Fibroblast of lung (primary cell): ENCODE results near the gene TTLL9.

ENCODE experiments used
- CTCF ChIP-seq, 2 donors: IDR thresholded peaks in 1 of 2; conservative IDR thresholded peaks in 1 of 2; 1 replicate in 1 of 2; 2 replicates in 1 of 2; pipeline ENCODE4 v1.5.1; 2011 to 2012; ENCODE audit warnings: low read length in 2 of 2, control low read depth in 1 of 2, inconsistent platforms in 1 of 2, low read depth in 1 of 2, mild to moderate bottlenecking in 1 of 2
- EZH2 ChIP-seq: IDR thresholded peaks from 2 replicates; pipeline ENCODE4 v1.5.1; 2012; ENCODE audit warnings: low read length, control low read depth, mild to moderate bottlenecking; ENCODE audit errors: missing control alignments

- TF ChIP-seq CTCF (conservative IDR thresholded peaks at IDR 0.05 in 1 of 2, IDR thresholded peaks at IDR 0.05 in 1 of 2; ENCODE audit: low read depth in 1 of 2, low read length in 2 of 2), result no peak
- TF ChIP-seq EZH2, result no peak
These were observed 31.2 kb downstream of the TTLL9 start for GRCh38 chr20:31901615-31902014.
